ENCODE measurements around the gene IRF9. TPM values are rescaled to one million over a fixed set of nuclear protein-coding genes. Genes with fewer than 3 reads are reported as not detected.

The IRF9 gene
- total RNA-seq, 2 experiments from 2014 or later = 112 to 118 TPM

DNA sequence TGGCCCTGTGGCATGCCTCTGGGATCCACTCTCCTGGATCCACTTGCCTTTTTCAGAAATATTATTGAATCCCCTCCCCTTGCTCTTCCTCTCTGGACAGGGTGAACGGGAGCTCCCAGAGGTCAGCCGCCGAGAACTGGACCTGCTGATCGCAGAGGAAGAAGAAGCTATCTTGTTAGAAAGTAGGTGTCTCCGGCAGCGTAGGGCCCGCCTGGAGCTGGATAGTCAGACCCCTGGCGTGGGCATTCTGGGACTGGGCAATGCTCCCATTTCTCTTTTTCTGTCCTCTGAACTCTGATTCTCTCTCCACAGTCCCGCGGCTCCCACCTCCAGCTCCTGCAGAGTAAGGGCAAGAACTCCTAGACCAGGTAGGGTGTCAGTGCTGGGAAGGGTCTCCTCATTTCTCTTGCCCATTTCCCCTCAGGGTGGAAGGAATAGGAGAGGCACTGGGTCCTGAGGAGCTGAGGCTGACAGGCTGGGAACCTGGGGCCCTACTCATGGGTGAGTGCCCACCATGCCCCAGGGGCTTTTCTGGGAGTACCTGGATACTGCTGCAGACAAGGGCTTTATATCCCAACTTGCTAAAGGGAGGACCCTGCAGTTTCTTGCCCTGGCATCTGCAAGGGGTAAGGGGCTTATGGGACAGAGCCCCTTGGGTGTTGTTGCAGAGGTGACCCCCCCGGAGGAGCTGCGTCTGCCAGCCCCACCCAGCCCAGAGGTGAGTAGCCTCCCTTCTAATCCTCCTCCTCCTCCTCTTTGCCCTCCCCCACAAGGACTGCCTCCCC, 16.2 kb downstream of the IRF9 start:
- ATAC-seq (no peak), DNase-seq (no peak)
- intact Hi-C loops (cut with micrococcal nuclease) = no loop called here
- TF ChIP-seq, protein P1, sequence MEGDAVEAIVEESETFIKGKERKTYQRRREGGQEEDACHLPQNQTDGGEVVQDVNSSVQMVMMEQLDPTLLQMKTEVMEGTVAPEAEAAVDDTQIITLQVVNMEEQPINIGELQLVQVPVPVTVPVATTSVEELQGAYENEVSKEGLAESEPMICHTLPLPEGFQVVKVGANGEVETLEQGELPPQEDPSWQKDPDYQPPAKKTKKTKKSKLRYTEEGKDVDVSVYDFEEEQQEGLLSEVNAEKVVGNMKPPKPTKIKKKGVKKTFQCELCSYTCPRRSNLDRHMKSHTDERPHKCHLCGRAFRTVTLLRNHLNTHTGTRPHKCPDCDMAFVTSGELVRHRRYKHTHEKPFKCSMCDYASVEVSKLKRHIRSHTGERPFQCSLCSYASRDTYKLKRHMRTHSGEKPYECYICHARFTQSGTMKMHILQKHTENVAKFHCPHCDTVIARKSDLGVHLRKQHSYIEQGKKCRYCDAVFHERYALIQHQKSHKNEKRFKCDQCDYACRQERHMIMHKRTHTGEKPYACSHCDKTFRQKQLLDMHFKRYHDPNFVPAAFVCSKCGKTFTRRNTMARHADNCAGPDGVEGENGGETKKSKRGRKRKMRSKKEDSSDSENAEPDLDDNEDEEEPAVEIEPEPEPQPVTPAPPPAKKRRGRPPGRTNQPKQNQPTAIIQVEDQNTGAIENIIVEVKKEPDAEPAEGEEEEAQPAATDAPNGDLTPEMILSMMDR (IDR thresholded peaks at IDR 0.05) = no peak
- ChIA-PET POLR2A (interaction anchor here (0.6 to 9.4 kb wide), 8 partner anchors 8 to 71 kb away, joined by 3 to 89 read pairs (median 12); partner anchors contain the start of genes IPO4, IRF9, PSME2 and TM9SF1), CTCF (no interaction called here)
- no peaks in the 10 kb centered on the region for H3K9me3 Mint-ChIP-seq
- no peaks in the 10 kb centered on the region for H3K27me3 Mint-ChIP-seq
- H3K27ac Mint-ChIP-seq = no peak overlapping the region
- H3K4me1 Mint-ChIP-seq (ENCODE audit: low read depth) = no peaks in the 10 kb centered on the region
- H3K4me3 Mint-ChIP-seq = no peak overlapping the region
- H3K36me3 Mint-ChIP-seq (ENCODE audit: low read depth) = peaks cover 14% of the 10 kb centered on the region

DNA sequence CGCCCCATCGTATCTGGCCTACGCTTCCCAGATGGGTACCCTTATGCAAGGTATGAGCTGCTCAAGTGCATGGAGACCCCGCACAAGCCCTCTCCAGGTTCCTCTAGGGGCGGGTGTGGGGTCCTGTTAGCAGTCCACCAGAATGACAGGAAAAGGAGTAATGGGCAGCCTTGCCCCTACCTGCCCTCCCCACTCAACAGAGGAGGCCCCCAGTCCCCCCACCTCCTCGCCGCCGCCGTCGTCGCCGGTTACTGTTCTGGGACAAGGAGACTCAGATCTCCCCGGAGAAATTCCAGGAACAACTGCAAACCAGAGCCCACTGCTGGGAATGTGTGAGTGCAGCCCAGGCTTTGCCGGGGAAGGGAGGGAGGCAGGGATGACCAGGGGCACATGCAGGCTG, 16.8 kb downstream of the IRF9 start:
- H3K9me3 Mint-ChIP-seq = no peaks in the 10 kb centered on the region
- peaks cover 17% of the 10 kb centered on the region for H3K36me3 Mint-ChIP-seq (ENCODE audit: low read depth)
- H3K27ac Mint-ChIP-seq = no peak overlapping the region
- intact Hi-C loops (cut with micrococcal nuclease) = no loop called here
- no peak for ATAC-seq
- H3K4me3 Mint-ChIP-seq = no peak overlapping the region
- H3K27me3 Mint-ChIP-seq = no peaks in the 10 kb centered on the region
- H3K4me1 Mint-ChIP-seq (ENCODE audit: low read depth) = peaks cover 2% of the 10 kb centered on the region
- TF ChIP-seq, protein P1 (IDR thresholded peaks at IDR 0.05) = no peak
- DNase-seq = no peak
- ChIA-PET POLR2A (interaction anchor here (0.6 to 9.4 kb wide), 6 partner anchors 10 to 70 kb away, joined by 3 to 89 read pairs (median 24); partner anchors contain the start of genes IPO4, IRF9 and TM9SF1), CTCF (interaction anchor here (2.7 kb wide), 1 partner anchor 17 kb away, joined by 13 read pairs; the partner anchor contains the start of gene IRF9)

DNA sequence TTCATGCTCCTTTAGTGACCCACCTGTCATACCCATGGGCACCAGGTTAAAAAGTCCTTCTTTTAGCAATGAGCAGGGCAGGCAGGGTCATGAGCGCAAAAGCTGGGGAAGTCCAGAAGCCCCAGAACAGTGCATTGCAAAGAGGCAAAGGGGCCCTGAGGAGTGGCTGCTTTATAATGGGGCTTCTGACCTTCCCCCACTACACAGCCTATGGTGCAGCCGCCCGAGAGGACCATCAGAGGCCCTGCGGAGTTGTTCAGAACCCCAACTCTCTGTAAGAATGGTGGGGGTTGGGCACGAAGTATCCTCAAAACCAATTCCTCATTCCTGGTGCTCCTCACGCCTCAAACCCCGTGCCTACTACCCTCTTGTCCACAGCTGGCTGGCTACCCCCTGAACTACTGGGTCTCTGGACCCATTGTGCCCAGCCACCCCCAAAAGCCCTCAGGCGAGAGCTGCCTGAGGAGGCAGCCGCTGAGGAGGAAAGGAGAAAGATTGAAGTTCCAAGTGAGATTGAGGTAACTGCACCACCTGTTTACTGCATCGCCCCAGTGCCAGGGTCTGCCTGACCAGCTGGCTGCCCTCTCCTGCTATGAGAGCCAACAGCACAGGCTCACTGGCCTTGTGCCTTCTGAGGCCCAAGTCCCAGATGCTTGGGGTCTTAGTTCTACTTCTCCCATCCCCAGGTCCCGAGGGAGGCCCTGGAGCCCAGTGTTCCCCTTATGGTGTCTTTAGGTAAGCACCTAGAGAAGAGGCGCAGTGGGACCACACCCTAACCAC, 17.5 kb downstream of the IRF9 start:
- no peaks in the 10 kb centered on the region for H3K9me3 Mint-ChIP-seq
- POLR2A ChIA-PET = interaction anchor here (1.9 to 13.4 kb wide), 6 partner anchors 7 to 33 kb away, joined by 6 to 163 read pairs (median 34); partner anchors contain the start of genes IPO4, IRF9, PSME2 and REC8
- CTCF ChIA-PET = interaction anchor here (2.7 kb wide), 1 partner anchor 17 kb away, joined by 13 read pairs; the partner anchor contains the start of gene IRF9
- ATAC-seq (no peak), DNase-seq (no peak)
- H3K27ac Mint-ChIP-seq = no peak overlapping the region
- peaks cover 16% of the 10 kb centered on the region for H3K36me3 Mint-ChIP-seq (ENCODE audit: low read depth)
- no peak overlapping the region for H3K4me3 Mint-ChIP-seq
- intact Hi-C loops (cut with micrococcal nuclease) = no loop called here
- H3K27me3 Mint-ChIP-seq = no peaks in the 10 kb centered on the region
- H3K4me1 Mint-ChIP-seq (ENCODE audit: low read depth) = peaks cover 2% of the 10 kb centered on the region
- TF ChIP-seq, protein P1 (IDR thresholded peaks at IDR 0.05) = no peak

DNA sequence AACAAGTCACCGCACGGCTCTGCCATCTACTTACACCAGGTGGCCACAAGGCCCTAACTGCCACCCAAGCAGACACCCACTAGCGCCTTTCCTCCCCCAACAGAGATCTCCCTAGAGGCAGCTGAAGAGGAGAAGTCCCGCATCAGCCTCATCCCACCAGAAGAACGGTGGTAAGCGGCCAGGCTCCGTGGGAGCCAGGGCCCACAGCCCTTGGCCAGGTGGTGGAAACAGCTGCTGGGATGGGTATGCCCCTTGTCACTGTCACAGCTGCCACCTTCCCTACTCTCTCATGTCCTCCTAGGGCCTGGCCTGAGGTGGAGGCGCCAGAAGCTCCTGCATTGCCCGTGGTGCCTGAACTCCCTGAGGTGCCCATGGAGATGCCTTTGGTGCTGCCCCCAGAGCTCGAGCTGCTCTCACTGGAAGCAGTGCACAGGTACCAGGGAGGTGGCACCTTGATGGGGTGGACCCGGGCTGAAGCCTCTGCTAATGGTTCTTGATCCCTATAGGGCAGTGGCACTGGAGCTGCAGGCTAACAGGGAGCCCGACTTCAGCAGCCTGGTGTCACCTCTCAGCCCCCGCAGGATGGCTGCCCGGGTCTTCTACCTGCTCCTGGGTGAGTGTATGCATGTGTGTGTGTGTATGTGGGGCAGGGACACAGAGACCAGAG, 18.4 kb downstream of the IRF9 start:
- Mint-ChIP-seq H3K36me3 (ENCODE audit: low read depth) (peaks cover 17% of the 10 kb centered on the region), H3K27ac (no peak overlapping the region), H3K4me1 (ENCODE audit: low read depth) (peaks cover 2% of the 10 kb centered on the region), H3K4me3 (no peak overlapping the region), H3K9me3 (no peaks in the 10 kb centered on the region), H3K27me3 (no peaks in the 10 kb centered on the region)
- no peak for DNase-seq
- intact Hi-C loops (cut with micrococcal nuclease) = no loop called here
- no peak for ATAC-seq
- ChIA-PET POLR2A (interaction anchor here (0.6 to 13.4 kb wide), 8 partner anchors 8 to 34 kb away, joined by 3 to 163 read pairs (median 24); partner anchors contain the start of genes CHMP4A, IPO4, IRF9 and PSME2), CTCF (interaction anchor here (2.7 kb wide), 1 partner anchor 18 kb away, joined by 13 read pairs; the partner anchor contains the start of gene IRF9)
- TF ChIP-seq, protein P1 (IDR thresholded peaks at IDR 0.05) = no peak
